Skin epidermis (tissue), 12 donors: ENCODE measurements around the gene SMIM5.

ENCODE experiments used
- H3K27ac ChIP-seq, 21 experiments: fragments of 200-600 bp; sonication (generic) in 11 of 21; one replicate each; pipeline ENCODE4 v1.5.0; 2020; ENCODE audit warnings: mild to moderate bottlenecking in 3 of 21, inconsistent platforms in 2 of 21, moderate library complexity in 2 of 21
- H3K4me3 ChIP-seq, 7 experiments: fragments of 200-600 bp; sonication (generic) in 2 of 7; one replicate each; pipeline ENCODE4 v1.5.0; 2020; ENCODE audit warnings: inconsistent platforms in 2 of 7, mild to moderate bottlenecking in 2 of 7, moderate library complexity in 1 of 7

The SMIM5 gene

DNA sequence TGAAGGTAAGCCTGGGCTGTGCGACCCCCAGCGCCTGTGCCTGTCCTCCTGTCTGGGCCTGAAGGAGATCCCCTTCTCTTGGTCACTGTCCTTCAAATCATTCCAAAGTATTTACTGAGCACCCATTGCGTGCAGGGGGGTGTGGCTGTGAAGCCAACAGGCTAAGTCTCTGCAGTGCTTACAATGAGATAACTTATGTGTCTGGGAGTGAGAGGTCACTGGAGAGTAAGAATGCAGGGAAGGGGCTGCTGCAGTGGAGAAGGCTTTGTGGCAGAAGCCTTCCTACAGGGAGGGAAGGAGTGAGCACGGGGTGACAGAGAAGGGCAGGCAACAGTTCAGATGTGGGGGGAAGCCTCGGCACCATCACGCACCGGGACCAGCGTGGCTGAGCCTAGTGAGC is 11.2 kb upstream of the SMIM5 start:
- Histone ChIP-seq H3K27ac (no peak overlapping the region), H3K4me3 (no peak overlapping the region)

DNA sequence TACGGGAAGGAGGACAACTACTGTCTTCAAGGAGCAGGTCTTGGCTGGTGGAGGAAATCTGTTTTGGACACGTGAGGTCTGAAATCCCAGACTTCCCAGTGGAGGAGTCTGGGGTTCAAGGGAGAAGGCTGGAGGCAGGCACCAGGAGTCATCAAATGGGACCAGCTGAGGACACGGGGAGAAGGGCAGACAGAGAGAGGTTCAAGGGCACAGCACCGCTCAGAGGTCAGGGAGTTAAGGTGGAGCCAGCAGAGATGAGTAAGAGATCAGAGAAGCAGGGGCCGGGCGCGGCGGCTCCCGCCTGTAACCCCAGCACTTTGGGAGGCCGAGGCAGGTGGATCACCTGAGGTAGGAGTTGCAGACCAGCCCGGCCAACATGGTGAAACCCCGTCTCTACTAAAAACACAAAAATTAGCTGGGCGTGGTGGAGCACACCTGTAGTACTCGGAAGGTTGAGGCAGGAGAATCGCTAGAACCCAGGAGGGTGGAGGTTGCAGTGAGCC is 10.4 kb upstream of the SMIM5 start:
- H3K4me3 ChIP-seq = no peak overlapping the region

DNA sequence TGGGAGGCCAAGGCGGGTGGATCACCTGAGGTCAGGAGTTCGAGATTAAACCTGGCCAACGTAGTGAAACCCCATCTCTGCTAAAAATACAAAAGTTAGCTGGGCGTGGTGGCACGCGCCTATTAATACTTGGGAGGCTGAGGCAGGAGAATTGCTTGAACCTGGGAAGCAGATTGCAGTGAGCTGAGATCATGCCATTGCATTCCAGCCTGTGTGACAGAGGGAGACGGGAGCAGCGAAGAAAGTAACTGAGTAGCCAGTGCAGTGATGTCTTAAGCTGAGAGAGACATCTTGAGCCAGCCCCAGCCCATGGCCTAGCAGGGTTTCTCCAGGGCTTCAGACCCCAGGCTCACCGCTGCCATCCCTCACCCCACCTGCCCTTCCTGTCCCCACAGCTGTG is 9.8 kb upstream of the SMIM5 start:
- Histone ChIP-seq H3K4me3 (no peak overlapping the region), H3K27ac (no peak overlapping the region)

More for the DNA sequence above, 10.4 kb upstream of the SMIM5 start:
- no peak overlapping the region for H3K27ac ChIP-seq

DNA sequence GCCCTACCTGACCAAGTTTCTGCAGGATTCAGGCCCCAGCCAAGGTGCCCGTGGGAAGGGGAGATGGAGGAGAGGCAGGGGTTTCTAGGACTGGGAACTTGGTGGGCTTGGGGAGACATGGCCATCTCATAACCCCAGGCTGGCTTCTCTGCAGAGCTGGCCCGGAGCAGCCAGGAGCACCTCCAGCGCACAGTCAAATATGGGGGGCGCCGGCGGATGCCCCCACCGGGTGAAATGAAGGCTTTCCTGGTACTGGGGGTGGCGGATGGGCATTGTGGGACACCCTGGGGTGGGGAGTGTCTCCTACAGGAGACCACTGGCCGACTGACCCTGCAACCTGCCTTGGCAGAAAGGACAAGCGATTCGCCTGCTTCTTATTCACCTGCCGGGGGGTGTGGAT is 9.2 kb upstream of the SMIM5 start:
- H3K27ac ChIP-seq = no peak overlapping the region
- H3K4me3 ChIP-seq = no peak overlapping the region

DNA sequence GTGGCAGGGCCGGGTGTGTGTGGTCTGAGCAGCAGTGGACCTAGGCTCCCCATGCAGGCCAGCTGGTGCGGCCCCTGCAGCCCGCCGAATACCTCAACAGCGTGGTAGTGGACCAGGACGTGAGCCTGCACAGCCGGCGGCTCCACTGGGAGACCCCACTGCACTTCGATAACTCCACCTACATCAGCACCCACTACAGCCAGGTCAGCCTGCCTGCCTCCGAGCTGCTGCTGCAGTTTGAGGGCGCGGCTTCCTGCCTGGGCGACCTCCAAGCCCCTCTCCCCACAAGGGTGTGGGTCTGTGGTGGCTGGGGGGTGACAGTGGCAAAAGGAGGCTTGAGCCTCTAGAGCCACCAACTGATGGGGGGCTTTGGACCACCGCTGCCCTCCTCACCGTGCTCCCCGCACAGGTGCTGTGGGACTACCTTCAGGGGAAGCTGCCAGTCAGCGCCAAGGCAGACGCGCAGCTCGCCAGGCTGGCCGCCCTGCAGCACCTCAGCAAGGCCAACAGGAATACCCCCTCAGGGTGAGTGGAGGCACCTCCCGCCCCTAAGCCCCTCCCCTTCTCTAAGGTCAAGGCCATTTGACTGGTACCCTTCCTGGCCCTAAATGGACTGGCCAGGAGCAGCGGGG is 8.4 kb upstream of the SMIM5 start:
- H3K27ac ChIP-seq = no peak overlapping the region
- no peak overlapping the region for H3K4me3 ChIP-seq

DNA sequence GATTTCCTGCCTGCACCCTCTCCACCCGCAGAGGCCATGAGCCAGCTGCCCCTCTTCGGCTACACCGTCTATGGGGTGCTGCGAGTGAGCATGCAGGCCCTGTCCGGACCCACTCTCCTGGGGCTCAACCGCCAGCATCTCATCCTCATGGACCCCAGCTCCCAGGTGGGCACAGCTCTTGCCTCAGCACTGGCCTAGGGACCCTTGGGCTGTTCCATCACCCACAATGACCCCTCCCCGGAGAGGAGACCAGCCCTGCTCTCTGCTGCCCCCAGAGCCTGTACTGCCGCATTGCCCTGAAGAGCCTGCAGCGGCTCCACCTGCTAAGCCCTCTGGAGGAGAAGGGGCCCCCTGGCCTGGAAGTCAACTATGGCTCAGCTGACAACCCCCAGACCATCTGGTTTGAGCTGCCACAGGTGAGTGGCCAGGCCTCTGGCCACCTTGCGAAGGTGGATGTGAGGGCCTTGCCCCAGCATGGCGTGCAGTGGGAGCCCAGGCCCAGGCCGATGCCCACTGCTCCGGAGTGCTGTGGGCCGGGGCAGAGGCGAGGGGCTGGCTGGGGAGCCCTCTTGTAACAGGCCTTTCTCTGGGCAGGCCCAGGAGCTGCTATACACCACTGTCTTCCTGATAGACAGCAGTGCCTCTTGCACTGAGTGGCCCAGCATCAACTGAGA is 7.3 kb upstream of the SMIM5 start:
- H3K27ac ChIP-seq = no peak overlapping the region
- H3K4me3 ChIP-seq = no peak overlapping the region

DNA sequence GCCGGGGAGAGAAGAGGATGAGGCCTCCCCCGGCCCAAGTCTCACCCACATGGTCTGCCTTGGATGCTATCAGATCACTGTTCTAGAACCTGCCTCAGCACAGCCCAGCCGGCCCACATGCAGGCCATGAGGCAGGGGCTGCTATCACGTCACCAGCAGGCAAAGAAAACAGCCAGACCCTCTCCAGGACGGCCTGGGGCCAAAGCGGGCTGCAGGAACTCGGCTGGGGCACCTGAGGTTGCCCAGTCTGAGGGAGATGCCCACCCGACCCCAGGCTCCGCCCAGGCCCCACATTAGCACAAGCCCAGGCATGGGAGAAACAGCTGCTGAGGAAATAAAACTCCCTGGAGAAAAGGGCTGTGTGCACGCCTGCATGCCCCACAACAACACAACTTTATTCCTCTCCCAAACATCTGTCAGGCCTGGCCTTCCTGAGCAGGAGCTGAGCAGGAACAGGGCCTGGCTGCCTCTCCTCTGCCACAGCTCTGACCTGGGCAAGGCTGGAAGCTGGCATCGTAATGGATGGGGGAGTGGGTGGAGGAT is 6.7 kb upstream of the SMIM5 start:
- H3K27ac ChIP-seq = no peak overlapping the region
- no peak overlapping the region for H3K4me3 ChIP-seq

DNA sequence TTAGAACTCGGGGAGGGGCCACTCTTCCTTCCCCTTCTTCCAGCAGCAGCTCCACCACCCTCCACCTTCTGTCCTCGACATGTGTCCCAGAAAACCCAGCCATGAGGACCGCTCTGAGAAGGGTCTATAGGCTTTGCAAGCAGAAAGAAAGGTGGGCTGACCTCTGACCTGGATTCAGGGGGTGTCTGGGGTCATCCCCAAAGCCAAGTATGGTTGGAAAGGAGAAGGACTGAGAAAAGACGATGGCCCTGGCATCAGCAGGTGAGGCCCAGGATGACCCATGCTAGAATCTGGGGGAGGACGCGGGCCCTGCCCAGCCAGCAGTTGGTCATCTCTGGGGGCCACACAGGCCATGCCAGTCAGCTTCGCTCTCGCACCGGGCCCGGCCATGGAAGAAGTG is 6.1 kb upstream of the SMIM5 start:
- no peak overlapping the region for H3K27ac ChIP-seq
- no peak overlapping the region for H3K4me3 ChIP-seq

DNA sequence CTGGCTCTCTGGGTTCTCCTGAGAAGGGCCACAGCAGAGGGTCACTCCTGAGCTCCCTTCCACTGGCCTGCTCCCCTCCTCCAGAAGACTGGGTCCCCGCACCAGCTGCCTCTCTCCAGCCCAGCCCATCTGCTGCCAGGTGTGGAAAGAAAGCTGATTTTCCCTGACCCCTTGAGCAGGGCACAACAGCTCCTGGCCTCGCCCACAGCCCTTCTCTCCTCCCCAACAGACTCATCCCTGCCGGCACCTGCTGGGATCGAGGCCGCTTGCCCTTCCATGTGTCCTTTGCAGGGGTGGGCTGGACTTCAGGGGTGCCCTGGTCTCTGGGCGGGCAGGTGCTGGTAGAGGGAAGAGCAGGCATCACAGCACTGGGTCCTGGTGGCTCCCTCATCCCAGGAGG is 4.8 kb upstream of the SMIM5 start:
- H3K4me3 ChIP-seq = no peak overlapping the region
- H3K27ac ChIP-seq = no peak overlapping the region

DNA sequence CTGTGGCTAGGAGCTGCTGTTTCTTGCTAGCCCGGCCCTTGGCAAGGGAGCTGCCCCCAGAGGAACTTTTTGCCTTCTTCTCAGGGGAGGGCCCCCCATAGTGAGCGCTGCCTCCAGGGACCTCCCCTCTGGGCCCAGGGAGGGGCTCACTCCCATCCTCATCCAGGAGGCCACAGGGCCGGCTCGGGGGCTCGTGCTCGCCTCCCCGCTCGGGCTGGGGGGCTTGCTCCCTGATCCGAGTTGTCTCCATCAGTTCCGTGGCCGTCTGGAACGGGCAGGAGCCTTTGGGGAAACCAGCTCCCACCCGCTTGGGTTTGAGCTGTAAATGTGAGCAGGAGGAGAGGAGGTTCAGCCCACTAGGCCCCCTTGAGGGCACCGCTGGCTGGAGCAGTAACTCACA is 4.1 kb upstream of the SMIM5 start:
- Histone ChIP-seq H3K4me3 (no peak overlapping the region), H3K27ac (no peak overlapping the region)

DNA sequence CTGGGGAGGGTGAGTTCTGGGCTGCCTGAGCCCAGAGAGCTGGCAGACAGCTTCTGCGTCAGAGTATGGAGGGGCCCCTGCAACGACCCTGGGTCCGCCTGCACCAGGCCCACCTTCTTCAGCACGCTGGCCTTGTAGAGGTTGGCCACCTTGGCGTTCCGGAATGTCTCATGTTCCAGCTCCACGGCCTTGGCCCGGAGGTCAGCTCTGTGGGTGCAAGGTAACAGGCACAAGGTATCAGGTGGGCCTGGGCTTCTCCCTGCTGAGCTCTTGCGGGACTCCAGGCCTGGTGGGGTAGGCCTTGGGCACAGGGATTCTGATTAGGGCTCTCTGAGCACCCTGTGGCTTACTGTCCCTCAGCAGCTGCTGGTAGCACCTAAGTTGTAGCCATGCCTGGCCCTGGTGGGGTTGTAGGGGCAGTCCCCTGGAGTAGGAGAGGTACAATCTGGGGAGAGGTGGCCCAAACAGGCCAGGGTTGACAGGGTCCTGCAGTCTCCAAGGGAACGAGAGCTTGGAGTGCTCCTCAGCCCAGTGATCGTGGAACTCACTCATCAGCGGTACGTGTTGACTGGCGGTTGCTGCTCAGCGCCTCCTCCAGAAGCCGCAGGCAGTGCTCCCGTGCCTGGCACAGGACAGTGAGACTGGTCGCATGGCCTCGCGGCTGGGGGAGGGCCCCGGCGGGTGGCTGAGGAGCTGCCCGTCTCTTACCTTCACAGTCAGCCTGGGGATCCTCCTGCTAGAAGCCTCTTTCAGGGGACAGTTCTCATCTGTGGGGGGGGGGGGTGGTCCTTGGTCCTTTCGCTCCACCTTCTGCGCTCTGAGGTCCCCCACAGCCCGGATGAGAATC is 2.9 kb upstream of the SMIM5 start:
- H3K4me3 ChIP-seq = no peak overlapping the region
- H3K27ac ChIP-seq = no peak overlapping the region

DNA sequence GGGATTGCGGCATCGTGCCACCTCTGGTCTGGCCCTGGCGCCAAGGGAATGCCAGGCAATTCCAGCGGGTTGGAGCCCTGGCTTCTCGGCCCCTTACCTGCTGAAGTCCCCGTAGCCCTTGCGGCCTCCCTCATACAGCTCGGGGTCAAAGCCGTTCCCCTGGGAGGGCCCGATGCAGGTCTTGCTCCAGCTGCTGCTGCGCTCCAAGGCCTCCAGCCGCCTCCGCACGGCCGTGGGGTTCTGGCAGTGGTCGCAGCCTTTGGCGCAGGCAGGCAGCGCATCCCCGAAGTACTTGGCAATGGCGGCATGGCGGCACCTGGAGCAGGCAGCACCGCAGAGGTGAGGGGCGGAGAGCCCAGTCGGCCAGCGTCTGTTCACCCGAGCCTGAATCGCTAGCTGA is 1.9 kb upstream of the SMIM5 start:
- no peak overlapping the region for H3K4me3 ChIP-seq
- H3K27ac ChIP-seq = no peak overlapping the region

DNA sequence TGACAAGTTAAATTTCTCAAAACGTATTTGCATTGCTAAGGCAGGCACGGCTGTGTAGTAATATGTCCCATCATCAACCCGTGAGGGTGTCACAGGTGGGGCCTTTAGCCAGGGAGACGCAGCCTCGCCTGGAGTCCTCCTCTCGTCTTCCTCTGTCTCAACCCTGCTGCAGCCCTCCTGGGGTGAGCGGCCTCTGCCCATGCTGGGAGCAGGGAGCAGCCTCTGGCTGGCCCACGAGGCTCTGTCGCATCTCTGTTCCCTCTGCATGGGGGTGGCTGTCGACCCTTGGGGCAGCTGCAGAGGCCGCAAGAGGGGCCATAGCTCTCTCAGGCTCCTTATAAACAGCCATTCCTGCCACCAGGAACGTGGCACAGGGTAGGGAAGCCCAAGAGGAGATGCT is 806 bp upstream of the SMIM5 start:
- no peak overlapping the region for H3K4me3 ChIP-seq
- peak overlapping the region in 3 of 21 experiments; percentile 52 to 85 (median 63) for H3K27ac ChIP-seq

DNA sequence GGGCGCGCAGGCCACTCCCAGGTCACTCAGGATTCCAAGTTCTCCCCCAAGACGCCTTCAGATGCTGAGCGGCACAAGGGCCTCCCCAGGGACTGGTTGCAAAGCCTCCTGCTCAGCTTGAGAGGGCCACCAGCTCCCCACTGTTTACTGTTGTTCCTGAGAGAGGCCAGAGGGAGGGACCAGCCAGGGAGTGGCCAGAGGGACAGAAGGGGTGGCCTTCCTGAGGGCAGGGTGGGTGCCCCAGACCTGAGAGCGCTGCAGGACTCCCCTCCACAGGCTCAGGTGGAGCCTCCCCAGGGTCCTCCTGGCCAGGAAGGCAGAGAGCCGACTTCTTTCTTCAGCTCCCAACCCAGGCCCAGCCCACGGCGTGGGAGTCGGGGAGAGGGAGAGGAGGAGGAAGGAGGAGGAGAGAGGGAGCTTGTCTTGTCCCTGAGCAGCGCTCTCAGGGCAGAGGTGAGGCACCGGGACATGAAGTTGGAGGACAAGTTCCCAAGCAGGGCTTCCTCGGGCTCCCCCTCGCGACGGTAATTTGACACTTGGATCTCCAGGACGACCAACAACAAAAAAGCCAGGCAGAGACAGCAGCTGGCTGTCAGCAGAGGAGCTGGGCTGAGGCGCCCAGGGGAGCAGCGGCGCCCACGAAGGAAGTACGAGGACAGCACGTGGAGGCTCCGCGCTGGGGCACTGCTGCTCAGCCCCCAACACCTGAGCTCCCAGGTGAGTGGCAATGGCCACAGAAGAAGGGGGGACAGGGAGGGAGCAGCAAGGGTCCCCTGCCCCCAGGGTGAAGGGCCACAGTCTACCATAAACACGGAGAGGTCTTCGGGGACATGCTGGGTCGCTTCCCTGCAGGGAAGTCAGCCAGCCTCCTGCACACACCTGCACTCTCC is 497 bp downstream of the SMIM5 start:
- Histone ChIP-seq H3K4me3 (no peak overlapping the region), H3K27ac (peak overlapping the region in 19 of 21 experiments; percentile 0 to 85 (median 62))

DNA sequence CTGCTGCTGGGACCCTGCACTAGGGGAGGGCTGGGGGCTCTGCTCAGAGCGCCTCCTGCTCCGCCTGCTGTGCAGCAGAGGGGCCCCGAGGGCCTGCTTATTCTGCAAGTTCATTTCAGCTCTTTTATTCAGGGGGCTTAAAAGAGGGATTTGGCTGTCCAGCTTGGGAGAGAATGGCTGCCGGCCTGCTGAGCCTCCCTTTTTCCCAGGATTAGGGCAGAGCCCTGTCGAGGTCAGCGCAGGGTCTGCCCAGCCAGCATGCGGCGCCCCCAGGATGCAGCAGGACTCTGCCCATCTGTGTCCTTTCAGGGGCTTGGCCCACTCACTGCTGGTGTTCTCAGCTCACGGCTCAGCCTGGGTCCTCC is 1.1 kb downstream of the SMIM5 start:
- Histone ChIP-seq H3K27ac (peak overlapping the region in 9 of 21 experiments; percentile 10 to 85 (median 71)), H3K4me3 (no peak overlapping the region)

DNA sequence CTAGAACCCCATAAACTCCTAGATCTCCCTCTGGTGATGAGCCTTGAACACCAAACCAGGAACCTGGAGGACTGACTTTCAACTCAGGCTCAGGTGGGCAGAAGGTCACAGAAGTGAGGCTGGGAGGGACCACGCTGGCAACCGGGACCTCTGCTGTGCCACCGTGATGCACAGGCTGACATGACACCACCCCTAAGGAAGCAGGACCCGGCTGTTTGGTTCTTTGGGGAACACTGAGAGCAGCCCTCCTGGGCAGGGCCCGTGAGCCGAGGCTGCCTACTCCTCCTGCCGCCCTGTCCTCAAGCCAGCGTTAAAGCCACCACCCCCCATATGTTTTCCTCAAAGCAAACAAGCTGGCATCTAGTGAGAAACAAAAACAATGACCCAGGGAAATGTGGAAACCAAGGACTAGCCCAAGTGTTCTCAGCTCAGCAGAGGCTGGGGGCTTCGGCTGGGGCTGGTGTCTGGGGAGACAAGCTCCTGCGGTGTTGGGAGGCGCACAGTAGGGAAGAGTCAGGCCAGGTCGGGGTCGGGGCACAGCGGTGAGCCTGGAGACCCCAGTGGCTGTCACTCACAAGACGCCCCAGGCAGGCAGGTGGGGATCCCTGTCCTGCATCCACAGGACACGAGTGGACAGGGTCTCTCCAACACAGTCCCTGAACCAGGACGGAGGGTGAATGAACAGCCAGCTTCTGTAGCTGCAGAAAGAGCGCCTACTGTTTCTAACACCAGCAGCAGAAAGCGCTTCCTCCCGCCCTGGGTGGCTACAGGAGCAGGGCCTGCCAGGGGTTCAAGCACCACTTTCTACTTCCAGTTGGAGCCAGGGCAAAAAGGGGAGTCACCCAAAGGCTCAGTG is 1.7 kb downstream of the SMIM5 start:
- Histone ChIP-seq H3K4me3 (no peak overlapping the region), H3K27ac (peak overlapping the region in 5 of 21 experiments; percentile 10 to 85 (median 63))

DNA sequence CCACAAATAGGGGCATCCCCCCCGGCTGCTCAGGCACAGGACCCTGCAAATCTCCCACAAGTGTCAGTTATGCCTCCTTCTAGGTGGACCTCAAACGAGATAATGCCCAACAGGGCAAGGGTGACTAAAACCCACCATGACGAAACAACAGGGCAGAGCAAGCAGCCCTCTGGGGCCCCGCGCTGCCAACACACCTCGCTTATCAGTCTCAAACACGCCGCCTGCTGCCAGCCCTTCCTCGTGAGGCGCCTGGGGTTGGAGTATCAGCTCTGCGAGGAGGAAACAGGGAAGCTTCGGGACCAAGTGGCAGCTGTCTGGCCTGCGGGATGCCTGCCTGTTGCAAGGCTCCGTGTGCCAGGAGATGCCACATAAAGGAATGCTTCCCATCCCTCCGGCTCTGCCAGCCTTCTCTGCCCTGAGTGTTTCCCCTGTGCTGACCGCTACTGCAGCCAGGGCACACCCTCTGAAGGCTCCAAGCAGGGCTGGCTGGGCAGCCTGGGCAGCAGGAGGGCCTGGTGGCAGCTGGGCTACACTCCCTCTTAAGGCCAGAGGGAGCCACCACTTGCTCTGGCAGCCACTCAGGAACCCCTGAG is 2.5 kb downstream of the SMIM5 start:
- no peak overlapping the region for H3K4me3 ChIP-seq
- H3K27ac ChIP-seq = no peak overlapping the region
